Left lobe of liver (tissue), 2 donors: ENCODE measurements around the gene C1orf50. TPM values are rescaled to one million over a fixed set of nuclear protein-coding genes. Genes with fewer than 3 reads are reported as not detected.
A peak's percentile ranks its signal among the peaks of the same experiment; 100 is the strongest.
"Not testable (repeated sequence)": the region's sequence is repeated elsewhere in the genome, so short reads cannot be mapped to it uniquely, and the experiment has no call there.

Experiments
- ATAC-seq: fragments of 200-7000 bp; cut with Tn5 transposase; one replicate; pipeline ENCODE4 v1.9.1; 2020; ENCODE audit warnings: mild to moderate bottlenecking, moderate library complexity
- DNase-seq: peaks from one replicate; pipeline ENCODE4 v3.0.0-alpha.2; 2020; ENCODE audit warnings: low spot score
- total RNA-seq: library from RNA; stranded (reverse); gene quantifications from one replicate; pipeline ENCODE4 v1.2.1, GENCODE V29; 2021
- donor health status: DM: no; HTN: no; CAD: no; lungs with moderate emphysema.
- donor health status: DM: no; HTN: yes; CAD: no.

The C1orf50 gene
- total RNA-seq, 1 donor from 2014 or later, result 4.0 TPM

DNA sequence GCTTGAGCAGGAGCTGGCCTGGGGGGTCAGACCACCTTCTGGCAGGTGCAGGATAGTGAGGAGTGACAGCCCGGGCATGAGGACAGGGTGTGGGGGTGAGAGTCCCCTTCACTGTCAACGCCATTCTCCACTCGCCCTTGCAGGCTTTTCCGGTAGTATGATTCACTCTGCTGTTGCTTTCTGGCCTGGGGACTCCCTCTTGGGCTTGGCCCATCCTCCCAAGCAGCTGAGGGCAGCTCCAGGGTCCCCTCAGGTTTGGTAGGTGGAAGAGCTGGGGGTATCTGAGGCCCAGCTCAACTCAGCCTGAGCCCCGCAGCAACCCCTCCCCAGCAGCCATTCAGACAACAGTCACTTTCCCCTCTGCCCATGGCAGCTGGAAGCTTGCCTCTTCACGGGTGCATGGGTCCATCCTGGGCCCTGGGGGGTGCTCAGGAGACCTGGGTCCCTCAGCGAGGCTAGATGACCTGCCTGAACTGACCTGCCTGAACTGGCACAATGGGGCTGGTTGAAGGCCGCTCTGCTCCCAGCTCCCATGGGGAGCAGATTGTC is 28.3 kb upstream of the C1orf50 start:
- no peak for ATAC-seq
- no peak for DNase-seq

GRCh38 chr1:42739753-42740700 is 27.0 kb upstream of the C1orf50 start, which contains the start of gene CLDN19:
Gene CLDN19 (minus strand): TSS chr1:42740236. CDS start chr1:42740063, 173 bp downstream.
- ATAC-seq (peak; percentile 51), DNase-seq (no peak)

GRCh38 chr1:42740851-42741580 is 26.0 kb upstream of the C1orf50 start:
- no peak for ATAC-seq

DNA sequence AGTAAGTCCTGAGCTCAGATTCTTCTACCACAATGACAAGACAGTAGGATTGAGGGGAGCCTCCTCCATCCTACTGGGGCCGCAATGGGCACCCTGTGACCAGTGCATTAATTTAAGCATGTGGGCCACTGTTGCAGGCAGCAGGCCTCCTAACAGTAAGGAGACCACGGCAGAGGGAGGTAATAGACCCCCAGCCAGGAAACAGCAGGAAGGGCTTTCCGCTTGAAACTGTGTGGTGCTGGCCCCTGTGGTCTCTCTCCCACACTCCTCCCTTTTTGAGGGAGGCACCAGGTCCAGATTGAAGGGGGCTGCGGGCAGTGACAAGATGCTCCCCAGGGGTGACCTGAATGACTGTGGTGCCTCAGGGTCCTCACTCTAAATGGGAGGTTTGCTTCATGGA is 25.3 kb upstream of the C1orf50 start:
- ATAC-seq, result no peak
- no peak for DNase-seq

More at GRCh38 chr1:42740851-42741580, 26.0 kb upstream of the C1orf50 start:
- DNase-seq, result no peak

DNA sequence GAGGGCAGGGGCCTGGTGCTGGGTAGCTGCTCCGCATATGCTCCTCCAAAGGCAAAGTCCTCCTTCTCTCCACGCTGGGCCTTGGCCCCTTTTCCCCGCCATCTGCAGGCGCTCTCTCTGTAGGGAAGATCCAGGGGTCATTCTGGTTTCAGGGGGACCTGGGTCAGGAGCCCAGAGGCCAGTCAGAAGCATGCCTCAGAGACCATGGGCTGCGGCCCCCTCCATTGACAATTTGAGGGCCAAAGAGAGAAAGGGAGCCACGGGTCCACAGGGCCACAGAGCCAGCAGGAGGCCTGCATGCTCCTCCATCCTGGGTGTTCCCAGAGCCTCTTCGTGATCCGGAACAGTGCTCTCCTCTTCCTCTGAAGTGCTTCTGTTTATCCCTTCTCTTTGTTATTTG is 24.9 kb upstream of the C1orf50 start:
- DNase-seq, result no peak
- no peak for ATAC-seq

- ATAC-seq (no peak), DNase-seq (no peak)
Measured at GRCh38 chr1:42742617-42743316, 24.3 kb upstream of the C1orf50 start.

DNA sequence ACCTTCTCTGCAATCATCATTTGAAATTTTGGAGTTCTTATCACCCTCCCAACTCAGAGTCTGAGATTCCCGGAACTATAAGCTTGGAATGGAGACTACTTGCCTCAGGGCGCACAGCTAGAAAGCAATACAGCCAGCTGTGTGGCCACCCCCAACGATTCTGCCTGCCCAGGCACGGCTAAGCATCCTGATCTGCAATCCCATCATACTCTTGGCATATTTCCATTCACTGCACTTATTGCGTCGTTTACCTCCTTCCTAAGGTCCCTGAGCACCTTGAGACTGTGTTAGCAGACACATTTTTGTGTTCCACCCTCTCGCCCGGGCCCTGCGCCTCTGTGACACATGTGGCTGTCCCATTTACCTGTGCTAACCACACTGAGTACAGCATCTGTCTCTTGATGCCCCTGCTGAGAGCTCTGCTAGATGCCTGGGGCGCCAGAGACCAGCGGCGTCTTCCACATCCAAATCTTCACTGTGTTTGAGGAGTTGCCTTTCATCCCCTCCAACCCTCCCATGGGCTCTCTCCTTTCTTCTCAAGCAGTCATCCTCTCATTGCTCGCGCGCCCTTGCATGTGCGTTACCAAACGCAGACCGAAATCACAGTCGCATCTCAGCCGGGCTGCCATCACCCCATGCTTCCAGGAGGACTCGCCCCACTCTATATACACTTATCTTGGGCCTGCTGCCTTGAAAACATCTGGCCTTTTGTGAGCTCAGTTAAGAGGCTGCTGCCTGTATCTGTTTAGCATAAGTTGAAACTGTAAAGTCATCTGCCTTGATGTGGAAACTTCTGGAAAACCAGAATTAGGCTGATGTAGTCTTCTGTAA is 23.5 kb upstream of the C1orf50 start:
- no peak for DNase-seq
- no peak for ATAC-seq

GRCh38 chr1:42744148-42744413 is 23.0 kb upstream of the C1orf50 start:
- DNase-seq, result no peak

DNA sequence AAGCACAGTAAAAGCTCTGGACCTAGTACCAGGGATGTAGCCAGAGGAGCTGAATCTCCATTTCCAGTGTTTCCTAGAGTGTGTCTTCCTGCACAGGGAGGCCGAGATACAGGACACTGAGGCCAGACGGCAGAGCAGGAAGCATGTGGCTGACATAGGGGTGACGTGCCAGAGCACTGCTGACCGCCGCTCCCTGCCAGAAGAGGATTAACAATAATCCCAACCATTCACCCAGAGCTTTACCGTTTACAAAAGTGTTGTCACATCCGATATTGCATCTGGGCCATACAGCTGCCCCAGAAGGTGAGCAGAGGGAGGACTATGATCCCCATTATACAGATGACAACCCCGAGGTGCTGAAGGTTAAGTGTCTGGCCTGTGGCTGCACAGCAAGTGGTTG is 21.2 kb upstream of the C1orf50 start:
- ATAC-seq (no peak), DNase-seq (no peak)

More at GRCh38 chr1:42744148-42744413, 23.0 kb upstream of the C1orf50 start:
- ATAC-seq, result no peak

GRCh38 chr1:42746436-42747105 is 20.5 kb upstream of the C1orf50 start:
- ATAC-seq, result no peak

GRCh38 chr1:42747125-42747524 is 19.9 kb upstream of the C1orf50 start:
- DNase-seq, result peak; percentile 51
- ATAC-seq, result peak; percentile 74

More at GRCh38 chr1:42746436-42747105, 20.5 kb upstream of the C1orf50 start:
- DNase-seq, result peak; percentile 37

- DNase-seq (peak; percentile 23), ATAC-seq (no peak)
Measured at GRCh38 chr1:42748021-42748420, 19.0 kb upstream of the C1orf50 start.

GRCh38 chr1:42748461-42749410 is 18.3 kb upstream of the C1orf50 start:
- ATAC-seq (peak; percentile 29), DNase-seq (peak; percentile 42)

- DNase-seq (peak; percentile 28), ATAC-seq (no peak)
Measured at GRCh38 chr1:42750041-42750440, 17.0 kb upstream of the C1orf50 start.

- not testable (repeated sequence) for ATAC-seq
- DNase-seq, result peak; percentile 15
Measured at GRCh38 chr1:42751511-42752070, 15.5 kb upstream of the C1orf50 start.

DNA sequence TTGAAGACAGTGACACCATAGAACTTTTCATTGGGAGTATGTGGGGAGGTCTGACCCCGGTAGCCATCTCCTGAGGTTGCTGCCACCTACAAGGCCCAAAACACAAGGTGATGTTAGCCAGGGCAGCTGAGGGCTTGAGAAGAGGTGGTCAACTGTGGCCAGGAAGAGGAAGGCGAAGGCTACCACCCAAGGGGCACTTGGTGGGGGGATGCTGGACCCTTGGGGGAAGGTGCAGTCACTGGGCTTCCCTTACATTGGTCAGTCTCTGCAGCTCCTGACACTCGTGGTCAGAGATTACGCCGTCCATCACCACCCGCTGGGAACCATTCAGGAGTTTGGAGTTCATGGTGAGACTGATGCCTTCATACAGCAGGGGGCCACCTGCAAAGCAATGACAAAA is 14.8 kb upstream of the C1orf50 start:
- ATAC-seq, result no peak

DNA sequence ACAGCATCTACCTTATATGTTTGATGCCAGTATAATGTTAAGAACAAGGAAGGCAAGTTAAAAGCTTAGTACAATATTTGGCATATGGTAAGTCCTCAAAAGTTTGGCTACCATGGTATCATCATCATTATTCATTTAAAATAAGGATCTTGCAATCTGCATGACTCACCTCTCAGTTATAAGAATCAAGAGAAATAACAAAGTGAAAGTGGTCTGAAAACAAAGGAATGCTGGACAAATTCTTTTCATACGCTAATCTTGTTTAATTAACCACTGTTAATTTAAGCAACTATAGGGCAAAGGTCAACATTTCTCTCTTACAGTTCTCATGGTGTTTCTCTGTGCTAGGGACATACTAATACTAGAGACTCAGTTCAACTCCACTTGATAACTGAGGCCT is 14.0 kb upstream of the C1orf50 start:
- ATAC-seq (no peak), DNase-seq (no peak)

More for the DNA sequence above, 14.8 kb upstream of the C1orf50 start:
- no peak for DNase-seq
